Progenitor cell of endocrine pancreas (in vitro differentiated cells): ENCODE results near the gene PHACTR1. TPM values are rescaled to one million over a fixed set of nuclear protein-coding genes. Genes with fewer than 3 reads are reported as not detected.

Experiments
- DNase-seq: peaks from one replicate; pipeline ENCODE4 v3.0.0; 2021; ENCODE audit warnings: low spot score; ENCODE audit not compliant: unreplicated experiment
- H3K27ac Mint-ChIP-seq: 2 replicates; pipeline ENCODE4 v1.8.0; 2021; ENCODE audit warnings: mild to moderate bottlenecking, moderate library complexity, mixed read lengths
- H3K27me3 Mint-ChIP-seq: 2 replicates; pipeline ENCODE4 v1.8.0; 2021; ENCODE audit warnings: mixed read lengths
- H3K36me3 Mint-ChIP-seq: 2 replicates; pipeline ENCODE4 v1.8.0; 2022; ENCODE audit warnings: mixed read lengths; ENCODE audit not compliant: insufficient read depth
- H3K4me1 Mint-ChIP-seq: 2 replicates; pipeline ENCODE4 v1.8.0; 2021; ENCODE audit warnings: low read depth, mixed read lengths
- H3K4me3 Mint-ChIP-seq: 2 replicates; pipeline ENCODE4 v1.8.0; 2021; ENCODE audit warnings: low read depth, mild to moderate bottlenecking, moderate library complexity, mixed read lengths
- H3K9me3 Mint-ChIP-seq: 2 replicates; pipeline ENCODE4 v1.8.0; 2021; ENCODE audit warnings: low read depth, mixed read lengths
- total RNA-seq: library from RNA; stranded (reverse); gene quantifications from 2 replicates; pipeline ENCODE4 v1.2.1, GENCODE V29; 2021
- TF ChIP-seq, protein P1 (sequence below): fragments of 200-600 bp; sonication (generic); IDR thresholded peaks from one replicate; pipeline ENCODE4 v1.5.0; 2021; ENCODE audit warnings: antibody characterized with exemption, mild to moderate bottlenecking; ENCODE audit not compliant: unreplicated experiment

Gene PHACTR1
- total RNA-seq, 1 donor from 2014 or later = 8.6 TPM

DNA sequence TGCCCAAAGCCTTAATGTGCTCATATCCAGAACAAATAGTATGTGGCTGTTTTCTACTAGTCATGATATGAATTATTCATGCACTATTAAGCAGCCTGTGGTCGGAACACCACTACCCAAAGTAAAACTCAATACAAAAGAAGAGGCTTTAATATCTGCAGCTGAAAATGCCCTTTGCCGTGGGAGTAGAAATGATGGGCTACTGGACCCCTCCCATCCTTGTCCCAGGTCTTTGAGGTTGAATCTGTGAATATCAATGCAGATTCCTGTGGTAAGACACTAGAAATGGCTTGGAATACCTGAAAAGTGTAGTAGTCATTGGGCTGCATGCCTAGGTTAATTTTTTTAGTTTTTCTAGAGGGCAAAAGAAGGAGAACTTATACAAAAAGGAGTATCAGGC is 308.0 kb downstream of the PHACTR1 start:
- no peaks in the 10 kb centered on the region for H3K36me3 Mint-ChIP-seq
- H3K4me1 Mint-ChIP-seq = no peaks in the 10 kb centered on the region
- TF ChIP-seq, protein P1, sequence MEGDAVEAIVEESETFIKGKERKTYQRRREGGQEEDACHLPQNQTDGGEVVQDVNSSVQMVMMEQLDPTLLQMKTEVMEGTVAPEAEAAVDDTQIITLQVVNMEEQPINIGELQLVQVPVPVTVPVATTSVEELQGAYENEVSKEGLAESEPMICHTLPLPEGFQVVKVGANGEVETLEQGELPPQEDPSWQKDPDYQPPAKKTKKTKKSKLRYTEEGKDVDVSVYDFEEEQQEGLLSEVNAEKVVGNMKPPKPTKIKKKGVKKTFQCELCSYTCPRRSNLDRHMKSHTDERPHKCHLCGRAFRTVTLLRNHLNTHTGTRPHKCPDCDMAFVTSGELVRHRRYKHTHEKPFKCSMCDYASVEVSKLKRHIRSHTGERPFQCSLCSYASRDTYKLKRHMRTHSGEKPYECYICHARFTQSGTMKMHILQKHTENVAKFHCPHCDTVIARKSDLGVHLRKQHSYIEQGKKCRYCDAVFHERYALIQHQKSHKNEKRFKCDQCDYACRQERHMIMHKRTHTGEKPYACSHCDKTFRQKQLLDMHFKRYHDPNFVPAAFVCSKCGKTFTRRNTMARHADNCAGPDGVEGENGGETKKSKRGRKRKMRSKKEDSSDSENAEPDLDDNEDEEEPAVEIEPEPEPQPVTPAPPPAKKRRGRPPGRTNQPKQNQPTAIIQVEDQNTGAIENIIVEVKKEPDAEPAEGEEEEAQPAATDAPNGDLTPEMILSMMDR = no peak
- no peak overlapping the region for H3K4me3 Mint-ChIP-seq
- H3K9me3 Mint-ChIP-seq = no peaks in the 10 kb centered on the region
- DNase-seq = no peak
- H3K27ac Mint-ChIP-seq = no peak overlapping the region
- H3K27me3 Mint-ChIP-seq = peaks cover 7% of the 10 kb centered on the region

DNA sequence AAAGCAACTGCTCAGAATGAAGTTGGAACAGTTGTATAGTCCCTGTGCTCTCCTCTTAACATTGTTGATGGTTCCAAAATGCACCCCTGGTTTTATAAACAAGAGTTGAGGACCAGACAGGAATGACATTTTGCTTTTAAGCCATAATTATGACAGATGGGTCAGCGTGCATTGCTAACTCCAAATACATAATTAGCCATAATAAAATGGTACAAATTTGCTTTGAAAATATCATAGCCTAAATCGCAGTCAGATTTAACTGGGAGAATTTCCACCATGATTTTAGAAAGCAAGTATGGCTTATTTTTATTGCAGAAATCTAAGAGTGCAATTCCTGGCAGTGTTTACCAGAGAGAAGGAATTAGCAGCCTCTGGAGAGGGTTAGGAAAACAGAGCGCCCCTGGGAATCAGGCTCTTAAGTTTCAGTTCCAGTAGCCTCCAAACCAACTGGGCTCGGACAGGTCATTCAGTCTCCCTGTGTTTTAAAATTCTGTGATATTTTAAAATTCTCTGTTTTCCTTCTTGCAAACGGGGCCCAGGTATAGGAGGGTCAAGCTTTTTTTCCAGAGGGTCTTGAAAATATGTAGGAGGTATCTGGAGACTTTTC is 309.4 kb downstream of the PHACTR1 start:
- Mint-ChIP-seq H3K4me3 (no peak overlapping the region), H3K9me3 (no peaks in the 10 kb centered on the region), H3K27me3 (peaks cover 2% of the 10 kb centered on the region), H3K27ac (no peak overlapping the region), H3K36me3 (no peaks in the 10 kb centered on the region), H3K4me1 (no peaks in the 10 kb centered on the region)
- TF ChIP-seq, protein P1 = no peak
- no peak for DNase-seq

DNA sequence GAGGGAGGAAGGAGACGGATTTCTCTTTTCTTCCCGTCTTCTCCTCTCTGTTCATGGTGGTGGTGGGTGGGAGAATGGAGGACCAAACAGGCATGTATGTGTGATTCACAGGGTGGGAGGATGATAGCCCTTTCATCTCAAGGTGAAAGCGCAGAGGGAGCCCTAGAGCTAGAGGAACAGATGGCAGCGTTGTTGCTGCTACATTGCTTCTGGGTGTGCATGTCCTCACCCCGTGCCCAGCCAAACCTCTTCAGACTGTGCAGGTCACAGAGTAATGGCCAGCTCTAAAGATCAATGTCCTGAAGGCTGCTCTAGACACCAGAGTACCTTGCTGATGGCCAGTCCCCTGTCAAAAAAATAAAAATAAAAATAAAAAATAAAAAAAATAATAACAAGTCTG is 310.0 kb downstream of the PHACTR1 start:
- DNase-seq = no peak
- TF ChIP-seq, protein P1 = no peak
- Mint-ChIP-seq H3K4me3 (no peak overlapping the region), H3K9me3 (no peaks in the 10 kb centered on the region), H3K27me3 (peaks cover 2% of the 10 kb centered on the region), H3K36me3 (no peaks in the 10 kb centered on the region), H3K27ac (no peak overlapping the region), H3K4me1 (no peaks in the 10 kb centered on the region)

DNA sequence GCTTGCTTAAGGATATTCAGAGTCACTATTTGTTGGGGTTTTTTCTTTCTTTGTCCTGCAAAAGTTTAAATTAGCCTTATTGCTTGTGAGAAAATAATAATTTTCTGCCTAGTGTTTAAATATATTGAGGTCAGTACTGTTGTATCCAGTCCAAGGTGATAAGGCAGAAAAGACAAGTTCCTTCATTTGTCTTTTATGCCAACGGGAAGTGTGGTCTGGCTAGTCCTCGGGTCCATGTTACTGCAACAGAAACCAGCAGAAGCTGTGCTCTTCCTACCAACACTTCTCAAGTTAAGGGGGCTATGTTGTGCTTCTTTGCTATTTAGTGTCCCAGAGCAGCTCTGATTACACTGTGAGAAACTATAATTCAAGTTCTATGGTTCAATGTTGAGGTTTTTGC is 310.6 kb downstream of the PHACTR1 start:
- H3K4me1 Mint-ChIP-seq = no peaks in the 10 kb centered on the region
- no peak overlapping the region for H3K27ac Mint-ChIP-seq
- TF ChIP-seq, protein P1 = no peak
- no peak for DNase-seq
- H3K36me3 Mint-ChIP-seq = no peaks in the 10 kb centered on the region
- H3K9me3 Mint-ChIP-seq = no peaks in the 10 kb centered on the region
- no peak overlapping the region for H3K4me3 Mint-ChIP-seq
- peaks cover 2% of the 10 kb centered on the region for H3K27me3 Mint-ChIP-seq

DNA sequence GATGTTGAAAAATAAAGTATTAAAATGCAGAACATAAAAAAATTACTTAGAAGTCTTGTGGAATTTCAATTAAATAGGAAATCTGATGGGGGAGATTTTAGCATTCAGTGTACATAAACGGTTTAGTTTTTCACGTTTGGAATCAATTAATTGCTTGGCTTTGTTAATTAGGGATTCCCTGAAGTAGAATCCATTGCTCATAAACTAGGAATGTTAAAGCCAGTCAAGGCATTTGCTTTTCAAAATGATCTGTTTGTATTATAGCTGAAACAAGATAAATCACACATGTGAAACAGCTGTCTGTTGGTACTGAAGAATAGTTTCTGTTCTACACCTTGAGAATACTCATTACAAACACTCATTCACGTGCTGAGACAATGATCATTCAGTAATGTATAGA is 313.8 kb downstream of the PHACTR1 start:
- TF ChIP-seq, protein P1 = no peak
- Mint-ChIP-seq H3K27me3 (no peaks in the 10 kb centered on the region), H3K4me1 (no peaks in the 10 kb centered on the region), H3K27ac (no peak overlapping the region), H3K36me3 (no peaks in the 10 kb centered on the region), H3K9me3 (no peaks in the 10 kb centered on the region), H3K4me3 (no peak overlapping the region)
- no peak for DNase-seq
